ENCODE data around the gene MRPL17. TPM values are rescaled to one million over a fixed set of nuclear protein-coding genes. Genes with fewer than 3 reads are reported as not detected.

The MRPL17 gene
- total and polyA plus RNA-seq, 9 of the 15 experiments (the other 6 are each of a cell fraction or from before 2014, with no cell fraction given): 33.9 to 81.6 (median 43.9) TPM

DNA sequence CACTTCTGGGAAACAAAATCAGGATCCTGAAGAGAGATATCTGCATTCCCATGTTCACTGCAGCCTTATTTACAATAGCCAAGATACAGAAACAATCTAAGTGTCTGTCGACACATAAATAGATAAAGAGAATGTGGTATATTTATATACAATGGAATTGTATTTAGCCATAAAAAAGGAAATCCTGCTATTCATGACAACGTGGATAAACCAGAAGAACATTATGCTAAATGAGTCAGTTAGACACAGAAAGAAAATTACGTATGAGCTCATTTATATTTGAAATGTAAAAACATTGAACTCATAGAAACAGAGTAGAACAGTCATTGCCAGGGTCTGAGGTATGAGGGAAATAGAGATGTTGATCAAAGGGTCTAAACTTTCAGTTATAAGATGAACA is 6.1 kb downstream of the MRPL17 start:
- Histone ChIP-seq H3K9me3 (replicated peaks; ENCODE audit: control insufficient read depth, insufficient read depth, low read depth, low read length) (no peaks in the 10 kb centered on the region), H3K4me1 (replicated peaks in 1 of 2; ENCODE audit: control insufficient read depth in 2 of 2, insufficient read depth in 2 of 2, low read length in 2 of 2) (peaks cover 2 to 19% of the 10 kb centered on the region in 2 experiments; a peak in 4 of 5 replicates), H3K4me2 (ENCODE audit: insufficient read depth, low read length) (no peak overlapping the region), H4K20me1 (replicated peaks; ENCODE audit: control insufficient read depth, insufficient read depth, low read length) (no peaks in the 10 kb centered on the region), H3K36me3 (ENCODE audit: control insufficient read depth, insufficient read depth, low read length) (peaks cover 19% of the 10 kb centered on the region), H3K27ac (ENCODE audit: extremely low read depth, low read depth, low read length) (no peak overlapping the region), H3K27me3 (ENCODE audit: control insufficient read depth in 2 of 2, insufficient read depth in 2 of 2, low read length in 2 of 2) (no peaks in the 10 kb centered on the region), H2AFZ (ENCODE audit: low read depth, low read length) (no peak overlapping the region), H3K79me2 (ENCODE audit: control insufficient read depth, insufficient read depth, low read length) (peaks cover 19% of the 10 kb centered on the region), H3K9ac (ENCODE audit: insufficient read depth in 1 of 2, low read depth in 2 of 2, low read length in 2 of 2) (no peak overlapping the region), H3K4me3 (no peak overlapping the region), H3K9me1 (ENCODE audit: control insufficient read depth, insufficient read depth, low read length) (peaks cover 3% of the 10 kb centered on the region)
- intact Hi-C loops (cut with micrococcal nuclease): no loop called here
- TF ChIP-seq CHD1 (IDR thresholded peaks at IDR 0.05; ENCODE audit: low read length) (no peak), RHOXF2B (CRISPR knock-in tag; conservative IDR thresholded peaks at IDR 0.05) (no peak), HIVEP1 (CRISPR knock-in tag; IDR thresholded peaks at IDR 0.05) (no peak), DIDO1 (tag; IDR thresholded peaks at IDR 0.05; ENCODE audit: low read depth) (no peak)
- TF ChIP-seq, protein P1, sequence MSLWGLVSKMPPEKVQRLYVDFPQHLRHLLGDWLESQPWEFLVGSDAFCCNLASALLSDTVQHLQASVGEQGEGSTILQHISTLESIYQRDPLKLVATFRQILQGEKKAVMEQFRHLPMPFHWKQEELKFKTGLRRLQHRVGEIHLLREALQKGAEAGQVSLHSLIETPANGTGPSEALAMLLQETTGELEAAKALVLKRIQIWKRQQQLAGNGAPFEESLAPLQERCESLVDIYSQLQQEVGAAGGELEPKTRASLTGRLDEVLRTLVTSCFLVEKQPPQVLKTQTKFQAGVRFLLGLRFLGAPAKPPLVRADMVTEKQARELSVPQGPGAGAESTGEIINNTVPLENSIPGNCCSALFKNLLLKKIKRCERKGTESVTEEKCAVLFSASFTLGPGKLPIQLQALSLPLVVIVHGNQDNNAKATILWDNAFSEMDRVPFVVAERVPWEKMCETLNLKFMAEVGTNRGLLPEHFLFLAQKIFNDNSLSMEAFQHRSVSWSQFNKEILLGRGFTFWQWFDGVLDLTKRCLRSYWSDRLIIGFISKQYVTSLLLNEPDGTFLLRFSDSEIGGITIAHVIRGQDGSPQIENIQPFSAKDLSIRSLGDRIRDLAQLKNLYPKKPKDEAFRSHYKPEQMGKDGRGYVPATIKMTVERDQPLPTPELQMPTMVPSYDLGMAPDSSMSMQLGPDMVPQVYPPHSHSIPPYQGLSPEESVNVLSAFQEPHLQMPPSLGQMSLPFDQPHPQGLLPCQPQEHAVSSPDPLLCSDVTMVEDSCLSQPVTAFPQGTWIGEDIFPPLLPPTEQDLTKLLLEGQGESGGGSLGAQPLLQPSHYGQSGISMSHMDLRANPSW (CRISPR knock-in tag; IDR thresholded peaks at IDR 0.05): no peak
- FAIRE-seq (no peak), DNase-seq (ENCODE audit: extremely low read depth in 1 of 4, low spot score in 3 of 4) (no peak), ATAC-seq (no peak)
- WGBS (ENCODE audit: insufficient coverage, low coverage, missing lambda C conversion rate): 33% methylated on average over 3 of the region's 3 CpGs
- in situ Hi-C loops (cut with MboI): loop anchor here (10.0 kb wide), 1 partner anchor 142 kb away; no protein-coding TSS in a partner anchor
- ChIA-PET CTCF (ENCODE audit: low intra/inter-chr PET ratio) (no interaction called here), POLR2A (interaction anchor here (0.7 kb wide), 1 partner anchor 296 kb away, joined by 3 read pairs; no protein-coding TSS in a partner anchor)
- no TSS peak for BruUV-seq (replicated peaks)

Measured in K562 (cell line).